UCSD-AML1 (cell line): Measurements from ENCODE around the gene GLI3.

ENCODE experiments used
- DNase-seq: peaks from one replicate; lab custom pipeline; 2025; ENCODE audit not compliant: unreplicated experiment; lab: John Stamatoyannopoulos, UW

The GLI3 gene

GRCh38 chr7:42011846-42012245, 225.2 kb downstream of the GLI3 start:
- no peak for DNase-seq

DNA sequence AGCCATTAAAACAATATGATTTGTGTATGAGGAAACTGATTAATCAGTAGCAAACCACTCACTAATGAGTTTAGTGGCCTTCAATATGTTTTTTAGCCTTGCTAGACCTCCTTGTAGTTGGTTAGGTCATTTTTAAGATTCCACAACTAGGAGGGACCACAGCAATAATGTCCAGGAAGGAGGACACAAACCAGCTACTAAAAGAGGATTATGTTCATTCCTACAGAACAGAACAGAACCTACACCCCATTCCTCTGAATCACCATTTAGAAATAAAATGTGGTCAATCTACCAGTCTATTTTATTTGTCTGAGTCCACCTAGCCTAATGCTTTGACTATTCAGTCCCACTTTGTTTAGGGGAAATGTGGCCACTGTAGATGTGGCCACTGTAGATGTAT, 226.3 kb downstream of the GLI3 start:
- no peak for DNase-seq

DNA sequence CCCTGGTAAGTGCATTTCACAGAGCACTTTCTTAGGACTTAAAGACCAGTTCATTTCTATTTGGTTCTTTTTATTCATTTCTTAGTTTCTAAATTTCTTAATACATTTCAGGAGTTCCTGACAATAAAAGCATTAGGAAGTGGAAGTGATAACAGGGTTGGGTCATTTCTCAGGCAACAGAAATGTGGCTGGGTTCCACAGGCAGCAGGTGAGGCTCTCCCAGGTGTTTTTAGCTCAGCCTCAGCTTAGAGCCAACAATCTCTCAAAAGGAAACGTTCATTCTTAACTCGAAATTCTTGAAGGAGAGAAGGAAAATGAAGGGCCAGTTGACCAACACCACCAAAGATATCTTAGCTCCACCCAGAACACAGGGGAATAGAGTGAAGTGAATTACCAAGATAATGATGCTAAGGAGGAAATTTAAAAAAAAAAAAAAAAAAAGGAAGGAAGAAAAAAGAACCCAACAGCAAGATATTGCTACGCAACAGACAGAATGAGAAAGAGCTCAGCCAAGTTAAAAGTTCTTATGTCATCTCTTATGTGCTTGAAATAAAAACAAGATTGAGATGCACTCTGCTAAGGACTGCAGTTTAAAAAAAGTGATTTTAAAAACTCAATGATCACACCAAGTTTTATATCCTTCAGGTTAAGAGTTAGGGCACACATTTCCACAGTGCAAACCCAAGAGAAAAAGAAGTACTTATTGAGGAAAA, 230.1 kb downstream of the GLI3 start:
- DNase-seq, result no peak

DNA sequence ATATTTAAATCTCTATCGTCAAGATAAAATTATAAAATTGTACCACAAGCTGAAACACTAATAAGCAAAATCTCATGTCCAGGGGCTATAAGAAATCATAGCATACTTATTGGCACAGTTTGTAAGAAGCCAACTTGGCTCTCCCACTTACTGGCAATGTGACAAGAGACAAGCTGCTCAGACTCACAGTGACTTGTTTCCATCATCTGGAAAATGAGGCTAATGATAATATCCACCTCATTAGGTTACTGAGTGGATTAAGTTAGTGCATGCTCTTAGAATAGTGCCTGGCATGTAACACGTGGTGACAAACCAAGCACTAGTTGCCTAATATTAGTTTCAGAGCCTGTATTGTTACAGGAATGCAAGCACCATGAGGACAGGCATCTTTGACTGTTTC, 234.4 kb downstream of the GLI3 start:
- no peak for DNase-seq

DNA sequence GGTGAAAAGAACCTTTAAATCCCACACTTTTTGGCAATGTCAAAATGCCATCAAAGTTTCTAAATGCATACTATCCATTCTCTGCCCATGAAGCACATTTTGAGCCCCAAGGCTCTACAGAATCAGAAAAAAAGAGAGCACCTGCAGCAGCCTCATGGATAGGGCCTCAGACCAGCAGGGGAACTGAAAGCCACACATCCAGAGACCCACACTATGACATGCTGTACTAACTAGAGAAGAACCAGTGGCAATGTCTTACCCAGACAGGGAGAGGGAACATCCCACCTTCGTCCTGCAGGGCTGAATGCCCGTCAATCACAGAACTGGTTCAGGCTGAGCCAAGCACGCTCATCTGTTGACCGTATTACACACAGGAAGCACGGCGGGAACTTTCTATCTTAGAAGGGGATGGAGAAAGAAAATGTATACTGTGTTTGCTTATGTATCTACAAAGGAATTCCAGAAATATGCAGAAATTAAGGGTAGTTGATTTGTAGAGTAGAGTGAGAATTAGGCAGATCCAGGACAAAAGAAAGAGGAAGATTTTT, 237.2 kb downstream of the GLI3 start:
- no peak for DNase-seq

GRCh38 chr7:41998041-41998440, 239.0 kb downstream of the GLI3 start:
- DNase-seq, result no peak

DNA sequence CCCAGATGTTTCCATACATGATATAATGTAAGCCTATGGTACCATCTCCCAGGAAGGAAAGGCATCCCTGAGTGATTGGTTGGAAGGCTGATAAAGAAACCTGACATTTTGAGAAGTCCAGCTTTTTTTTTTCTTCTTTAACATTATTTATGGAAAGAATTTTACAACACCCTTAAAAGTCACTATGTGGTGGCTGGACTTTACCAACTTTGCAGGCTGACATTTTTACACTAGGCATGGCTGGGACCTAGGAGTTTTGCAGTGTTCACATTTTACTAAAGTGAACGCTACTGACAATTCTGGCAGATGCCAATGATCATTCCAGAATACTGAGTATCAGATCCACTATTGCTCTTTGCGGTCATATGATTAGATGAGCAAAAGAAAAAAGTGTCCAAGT, 239.9 kb downstream of the GLI3 start:
- no peak for DNase-seq

GRCh38 chr7:41996381-41997035, 240.5 kb downstream of the GLI3 start:
- DNase-seq, result no peak

DNA sequence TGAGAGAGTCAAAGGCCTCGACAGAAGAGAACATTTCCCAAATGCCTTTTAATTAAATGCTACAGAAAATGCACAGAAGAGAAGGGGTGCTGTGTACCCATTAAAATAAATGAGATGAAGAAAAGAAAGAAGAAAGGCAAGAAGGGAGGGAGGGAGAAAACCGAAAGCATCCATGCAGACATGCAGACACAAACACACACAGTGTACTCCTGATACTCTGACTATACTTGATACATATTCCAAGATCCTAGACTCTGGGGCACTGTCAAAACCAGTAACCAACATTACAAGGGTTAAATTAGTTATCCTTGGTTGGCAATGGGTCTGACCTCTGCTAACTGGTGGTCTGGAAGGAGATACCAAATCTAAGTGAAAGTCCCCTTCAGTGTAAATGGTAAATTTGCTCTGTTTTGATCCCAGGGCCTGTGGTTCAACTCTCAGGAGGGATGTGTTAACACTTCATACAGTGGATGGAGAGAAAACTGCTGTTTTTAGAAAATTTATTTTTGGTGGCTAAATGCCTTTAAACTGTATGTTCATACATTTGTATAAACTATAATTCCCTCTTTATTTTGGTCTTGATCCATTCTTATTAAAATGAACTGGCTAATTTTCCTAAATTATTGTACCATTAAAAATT, 241.3 kb downstream of the GLI3 start:
- no peak for DNase-seq

DNA sequence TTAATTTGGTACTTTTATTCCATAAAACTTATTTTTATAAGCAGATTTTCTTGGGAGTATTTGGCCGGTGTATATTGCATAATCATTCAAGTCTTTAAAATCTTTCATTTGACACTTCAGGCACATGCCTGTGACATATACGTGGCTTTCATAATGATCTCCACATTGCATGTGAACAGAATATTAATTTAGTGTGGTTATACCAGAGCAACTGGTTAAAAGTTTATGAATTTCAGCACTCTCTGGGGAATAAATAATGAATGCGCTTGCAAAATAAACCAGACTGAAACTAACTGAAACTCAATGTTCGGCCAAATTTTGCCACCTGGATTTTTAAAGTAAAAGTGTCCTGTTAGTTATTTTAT, 242.3 kb downstream of the GLI3 start:
- no peak for DNase-seq

DNA sequence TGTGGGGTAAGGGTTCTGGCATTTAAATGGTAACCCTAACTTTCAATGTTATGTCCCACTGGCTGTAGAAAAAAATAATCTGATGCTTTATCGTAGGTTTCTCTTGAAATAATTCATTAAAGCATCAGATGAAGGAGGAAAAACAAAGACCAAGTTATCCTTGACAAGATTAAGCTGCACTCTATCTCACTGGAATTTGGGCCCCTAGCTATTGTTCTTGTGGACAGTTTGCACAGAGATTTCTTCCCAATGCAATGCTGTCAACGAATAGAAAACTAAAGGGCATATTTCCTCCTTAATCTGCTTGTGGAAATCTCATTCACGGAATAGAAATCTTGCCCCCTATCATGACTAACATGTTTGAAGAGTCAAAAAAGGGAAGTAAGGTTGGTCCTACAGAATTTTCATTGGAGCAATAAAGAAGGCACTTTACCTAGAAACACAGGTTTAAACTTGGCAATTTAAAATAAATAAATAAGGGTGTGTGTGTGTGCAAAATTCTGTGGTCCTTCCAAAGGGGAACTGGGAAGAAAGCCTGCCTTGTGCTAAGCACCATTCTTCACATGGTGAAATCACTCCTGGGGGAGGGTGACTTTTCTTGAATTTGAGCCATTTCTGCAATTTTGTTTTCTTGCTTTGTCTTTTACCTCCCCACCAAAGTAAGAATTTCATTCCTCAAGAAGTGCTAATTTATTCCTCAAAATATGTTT, 242.8 kb downstream of the GLI3 start:
- DNase-seq, result no peak

DNA sequence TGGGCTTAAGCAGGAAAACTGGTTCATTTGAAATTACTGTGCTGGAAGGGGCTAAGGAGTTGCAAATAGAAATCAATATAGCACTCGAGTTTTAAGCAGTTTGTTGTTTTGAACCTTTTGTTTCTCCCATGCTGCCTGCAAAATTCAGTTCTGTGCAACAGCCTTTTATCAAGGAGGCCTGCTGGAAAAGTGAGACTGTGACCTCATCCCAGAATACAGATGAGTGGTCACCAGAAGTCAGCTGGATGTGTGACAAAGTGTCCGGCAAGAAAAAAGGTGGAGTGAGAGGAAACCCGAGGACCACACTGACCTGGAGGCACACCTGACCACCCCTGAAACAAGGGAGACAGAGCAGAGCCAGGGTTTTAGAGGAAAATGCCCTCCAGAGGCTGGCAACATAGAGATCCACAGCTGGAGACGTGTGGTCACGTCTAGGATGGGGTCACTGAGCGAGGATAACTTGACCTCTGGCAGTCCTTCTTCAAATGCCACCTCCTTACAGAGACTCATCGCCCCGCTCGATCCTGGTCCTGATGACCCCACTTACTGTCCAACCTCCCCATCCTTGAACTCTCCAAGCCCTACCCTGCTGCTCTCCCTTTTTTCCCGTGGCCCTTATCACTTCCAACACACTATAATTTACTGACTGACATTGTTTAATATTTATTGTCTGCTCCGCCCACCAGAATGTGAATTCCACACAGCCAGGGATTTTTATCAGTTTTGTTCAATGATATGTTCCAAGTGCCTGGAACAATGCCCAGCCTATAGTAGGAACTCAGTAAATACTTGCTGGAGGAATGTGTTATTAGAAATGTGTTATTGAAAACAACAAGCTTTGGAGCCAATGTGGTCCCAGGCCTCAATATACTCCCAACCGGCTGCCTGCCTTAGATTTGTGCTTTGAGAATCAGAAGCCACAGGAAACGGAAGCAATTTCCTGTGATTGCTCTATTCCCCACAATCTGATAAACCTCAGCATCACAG, 243.8 kb downstream of the GLI3 start:
- no peak for DNase-seq

DNA sequence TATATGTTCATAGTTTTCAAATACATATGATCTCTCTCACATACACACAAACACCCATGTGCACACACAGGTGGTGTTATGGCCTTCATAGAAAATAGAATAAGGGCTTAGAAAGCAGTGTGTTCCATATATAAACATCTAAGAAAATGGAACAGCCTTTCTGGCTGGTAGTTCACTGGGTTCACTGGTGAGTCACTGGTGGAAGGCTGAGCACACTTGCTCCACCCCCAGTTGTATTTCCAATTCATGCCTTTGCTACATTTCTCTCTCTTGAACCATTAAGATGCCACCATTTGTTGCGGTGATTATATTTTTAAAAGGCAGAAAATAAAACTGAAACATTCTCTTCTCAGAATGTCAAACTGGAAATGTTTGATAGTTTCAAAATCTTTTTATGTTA, 252.1 kb downstream of the GLI3 start:
- DNase-seq, result no peak

- no peak for DNase-seq
Observed at GRCh38 chr7:41981046-41982040, 255.7 kb downstream of the GLI3 start.

- DNase-seq, result no peak
Observed at GRCh38 chr7:41979834-41980307, 257.1 kb downstream of the GLI3 start.

GRCh38 chr7:41978858-41979257, 258.2 kb downstream of the GLI3 start:
- no peak for DNase-seq

- no peak for DNase-seq
Observed at GRCh38 chr7:41977661-41978060, 259.3 kb downstream of the GLI3 start.

- no peak for DNase-seq
Observed at GRCh38 chr7:41977151-41977651, 259.8 kb downstream of the GLI3 start.

- no peak for DNase-seq
Observed at GRCh38 chr7:41976411-41976810, 260.6 kb downstream of the GLI3 start.
